ENCODE data around the gene GDPD4. TPM values are rescaled to one million over a fixed set of nuclear protein-coding genes. Genes with fewer than 3 reads are reported as not detected.

Gene GDPD4
- total and polyA plus RNA-seq, 7 donors, result not detected

DNA sequence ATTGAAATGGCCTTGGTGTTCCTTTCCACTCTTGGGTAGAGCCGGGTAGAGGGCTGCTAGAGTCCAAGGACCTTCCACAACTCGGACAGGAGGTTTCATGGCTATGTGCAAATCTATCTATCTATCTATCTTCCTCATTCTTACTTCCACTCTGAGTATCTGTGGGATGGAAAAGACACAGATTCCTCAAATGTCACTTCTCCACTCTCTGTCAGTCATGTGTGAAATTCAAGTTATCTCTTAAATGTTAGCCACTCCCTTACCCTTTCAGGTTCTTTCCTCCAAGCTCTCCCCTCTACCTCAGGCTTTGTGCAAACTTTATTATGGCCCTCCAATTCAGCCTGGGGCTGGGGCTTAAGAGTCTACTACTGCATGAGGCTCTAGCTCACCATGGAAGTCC, 84.3 kb downstream of the GDPD4 start:
- Histone ChIP-seq H3K36me3 (no peaks in the 10 kb centered on the region), H3K9me3 (peaks cover 0 to 1% (median 0%) of the 10 kb centered on the region in 4 donors), H3K4me1 (no peaks in the 10 kb centered on the region), H3K27me3 (no peaks in the 10 kb centered on the region), H3K27ac (no peak overlapping the region), H3K4me3 (no peak overlapping the region)
- 82 to 93% methylated on average over 2 of the region's 2 CpGs for WGBS, 2 donors
- intact Hi-C loops (cut with DNase I), result no loop called here
- DNase-seq, result no peak
- TF ChIP-seq, protein P1, sequence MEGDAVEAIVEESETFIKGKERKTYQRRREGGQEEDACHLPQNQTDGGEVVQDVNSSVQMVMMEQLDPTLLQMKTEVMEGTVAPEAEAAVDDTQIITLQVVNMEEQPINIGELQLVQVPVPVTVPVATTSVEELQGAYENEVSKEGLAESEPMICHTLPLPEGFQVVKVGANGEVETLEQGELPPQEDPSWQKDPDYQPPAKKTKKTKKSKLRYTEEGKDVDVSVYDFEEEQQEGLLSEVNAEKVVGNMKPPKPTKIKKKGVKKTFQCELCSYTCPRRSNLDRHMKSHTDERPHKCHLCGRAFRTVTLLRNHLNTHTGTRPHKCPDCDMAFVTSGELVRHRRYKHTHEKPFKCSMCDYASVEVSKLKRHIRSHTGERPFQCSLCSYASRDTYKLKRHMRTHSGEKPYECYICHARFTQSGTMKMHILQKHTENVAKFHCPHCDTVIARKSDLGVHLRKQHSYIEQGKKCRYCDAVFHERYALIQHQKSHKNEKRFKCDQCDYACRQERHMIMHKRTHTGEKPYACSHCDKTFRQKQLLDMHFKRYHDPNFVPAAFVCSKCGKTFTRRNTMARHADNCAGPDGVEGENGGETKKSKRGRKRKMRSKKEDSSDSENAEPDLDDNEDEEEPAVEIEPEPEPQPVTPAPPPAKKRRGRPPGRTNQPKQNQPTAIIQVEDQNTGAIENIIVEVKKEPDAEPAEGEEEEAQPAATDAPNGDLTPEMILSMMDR (IDR thresholded peaks at IDR 0.05), result no peak
- no peak for TF ChIP-seq POLR2A (IDR thresholded peaks at IDR 0.05)

DNA sequence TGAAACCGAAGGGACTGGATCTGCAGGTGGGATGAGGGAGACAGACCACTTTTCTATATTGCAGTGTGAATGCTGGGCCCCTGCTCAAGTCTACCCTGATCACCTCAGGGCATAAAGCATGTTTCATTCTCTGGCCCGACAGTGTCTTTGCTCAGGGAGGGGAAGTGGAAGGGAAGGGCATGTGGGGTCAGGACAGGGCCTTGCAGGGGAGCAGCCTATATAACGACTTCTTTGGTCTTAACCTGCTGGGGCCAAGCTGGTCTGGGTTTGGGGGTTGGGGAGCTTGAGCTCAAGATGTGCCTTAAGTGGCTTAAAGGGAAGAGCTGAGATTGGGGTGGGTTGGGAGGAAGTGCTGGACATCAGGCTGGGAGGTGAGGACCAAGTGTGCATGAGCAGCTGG, 86.4 kb downstream of the GDPD4 start:
- no peak for DNase-seq
- 82% methylated on average over 3 of the region's 3 CpGs for WGBS, 2 donors
- intact Hi-C loops (cut with DNase I), result no loop called here
- TF ChIP-seq EP300 (IDR thresholded peaks at IDR 0.05), result no peak
- no peak for TF ChIP-seq POLR2A (IDR thresholded peaks at IDR 0.05)
- TF ChIP-seq POLR2AphosphoS5 (IDR thresholded peaks at IDR 0.05), result no peak
- TF ChIP-seq, protein P1 (IDR thresholded peaks at IDR 0.05), result no peak
- H3K9me3 ChIP-seq, result peaks cover 0 to 1% (median 0%) of the 10 kb centered on the region in 4 donors
- H3K4me3 ChIP-seq, result no peak overlapping the region
- no peaks in the 10 kb centered on the region for H3K4me1 ChIP-seq
- no peaks in the 10 kb centered on the region for H3K36me3 ChIP-seq
- H3K27ac ChIP-seq, result no peak overlapping the region
- no peaks in the 10 kb centered on the region for H3K27me3 ChIP-seq

DNA sequence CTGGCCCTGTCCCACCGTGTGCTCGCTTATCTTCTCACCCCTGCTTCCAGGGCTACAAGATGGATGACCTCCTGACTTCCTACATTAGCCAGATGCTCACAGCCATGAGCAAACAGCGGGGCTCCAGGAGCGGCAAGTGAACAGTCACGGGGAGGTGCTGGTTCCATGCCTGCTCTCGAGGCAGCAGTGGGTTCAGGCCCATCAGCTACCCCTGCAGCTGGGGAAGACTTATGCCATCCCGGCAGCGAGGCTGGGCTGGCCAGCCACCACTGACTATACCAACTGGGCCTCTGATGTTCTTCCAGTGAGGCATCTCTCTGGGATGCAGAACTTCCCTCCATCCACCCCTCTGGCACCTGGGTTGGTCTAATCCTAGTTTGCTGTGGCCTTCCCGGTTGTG, 86.9 kb downstream of the GDPD4 start:
- peaks cover 0 to 1% (median 0%) of the 10 kb centered on the region in 4 donors for H3K9me3 ChIP-seq
- no peaks in the 10 kb centered on the region for H3K4me1 ChIP-seq
- no peak for DNase-seq
- H3K27ac ChIP-seq, result no peak overlapping the region
- no peaks in the 10 kb centered on the region for H3K36me3 ChIP-seq
- WGBS, 2 donors, result 94% methylated on average over 9 of the region's 9 CpGs
- H3K4me3 ChIP-seq, result no peak overlapping the region
- no peaks in the 10 kb centered on the region for H3K27me3 ChIP-seq
- no peak for TF ChIP-seq EP300 (IDR thresholded peaks at IDR 0.05)
- TF ChIP-seq POLR2A (IDR thresholded peaks at IDR 0.05), result no peak
- TF ChIP-seq POLR2AphosphoS5 (IDR thresholded peaks at IDR 0.05), result no peak
- TF ChIP-seq, protein P1 (IDR thresholded peaks at IDR 0.05), result no peak
- intact Hi-C loops (cut with DNase I), result no loop called here

DNA sequence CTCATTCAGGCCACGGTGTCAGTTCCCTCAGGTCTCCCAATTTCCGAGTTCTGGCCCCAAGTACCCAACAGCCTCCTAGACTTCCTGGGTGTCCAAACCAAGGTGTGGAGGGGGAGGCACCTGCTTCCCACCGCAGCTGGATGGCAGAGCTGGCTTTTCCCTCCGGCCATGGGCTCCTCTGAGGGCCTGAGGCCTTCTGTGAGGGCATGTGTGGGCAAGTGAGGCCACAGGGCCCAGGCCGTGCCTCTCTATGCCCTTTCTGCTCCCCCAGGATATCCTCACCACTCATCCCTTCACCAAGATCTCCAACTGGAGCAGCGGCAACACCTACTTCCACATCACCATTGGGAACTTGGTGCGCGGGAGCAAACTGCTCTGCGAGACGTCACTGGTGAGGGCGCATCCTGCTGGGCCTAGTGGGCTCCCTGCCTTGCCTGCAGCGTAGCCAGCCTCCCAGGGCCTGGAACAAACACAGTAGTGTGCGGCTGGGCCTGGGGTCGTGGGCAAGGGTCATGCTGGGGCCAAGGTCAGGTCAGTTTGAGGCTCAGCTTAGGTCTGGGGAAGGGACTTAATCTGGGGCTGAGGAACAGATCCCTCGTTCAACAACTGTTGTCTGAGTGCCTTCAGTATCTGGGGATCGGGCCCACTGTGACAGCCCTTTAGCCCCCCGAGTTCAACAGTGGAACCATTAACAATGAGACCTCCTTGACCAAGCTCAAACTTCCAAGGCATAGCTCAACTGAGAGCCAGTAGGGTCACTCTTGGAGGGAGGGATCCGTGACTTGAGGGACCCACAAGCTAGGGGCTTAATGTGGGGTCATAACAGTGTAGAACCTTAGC, 87.7 kb downstream of the GDPD4 start:
- WGBS, 2 donors, result 89 to 93% methylated on average over 18 of the region's 18 CpGs
- no peaks in the 10 kb centered on the region for H3K36me3 ChIP-seq
- H3K4me3 ChIP-seq, result no peak overlapping the region
- no peaks in the 10 kb centered on the region for H3K9me3 ChIP-seq
- no peaks in the 10 kb centered on the region for H3K4me1 ChIP-seq
- no peak overlapping the region for H3K27ac ChIP-seq
- DNase-seq, result no peak
- intact Hi-C loops (cut with DNase I), result no loop called here
- TF ChIP-seq POLR2A (IDR thresholded peaks at IDR 0.05), result no peak
- TF ChIP-seq EP300 (IDR thresholded peaks at IDR 0.05), result no peak
- TF ChIP-seq, protein P1 (IDR thresholded peaks at IDR 0.05), result no peak
- TF ChIP-seq POLR2AphosphoS5 (IDR thresholded peaks at IDR 0.05), result no peak
- H3K27me3 ChIP-seq, result no peaks in the 10 kb centered on the region

Data from sigmoid colon (tissue), 7 donors.